ENCODE data around the gene IGF1R. TPM values are rescaled to one million over a fixed set of nuclear protein-coding genes. Genes with fewer than 3 reads are reported as not detected.

Gene IGF1R
- total RNA-seq, 1 experiment from 2014 or later: 16.3 TPM

DNA sequence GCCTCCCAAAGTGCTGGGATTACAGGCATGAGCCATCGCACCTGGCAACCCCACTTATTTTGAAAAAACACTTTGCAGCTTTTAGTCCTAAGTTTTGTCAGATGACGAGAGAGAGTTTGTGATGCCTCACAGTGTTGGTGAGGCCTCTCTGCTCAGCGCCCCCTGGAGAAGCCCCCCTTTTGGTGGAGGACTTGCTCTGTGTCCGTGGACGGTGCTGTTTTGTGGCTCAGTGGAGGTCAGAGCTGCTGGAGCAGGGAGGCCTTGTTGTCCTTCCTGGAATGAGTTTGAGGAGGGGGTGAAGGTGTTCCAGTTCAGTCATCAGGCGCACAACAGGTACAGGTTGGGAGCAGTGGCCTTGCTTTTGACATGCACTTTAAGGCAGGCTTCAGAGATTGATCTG is 301.3 kb downstream of the IGF1R start:
- TF ChIP-seq YY1 (IDR thresholded peaks at IDR 0.05; ENCODE audit: extremely low read depth, insufficient replicate concordance, low read depth, low read length) (no peak), ZFX (IDR thresholded peaks at IDR 0.05) (no peak), JUND (IDR thresholded peaks at IDR 0.05) (no peak), TCF7L2 (IDR thresholded peaks at IDR 0.05; ENCODE audit: borderline replicate concordance, extremely low read depth, insufficient read depth, insufficient read length) (no peak), POLR2AphosphoS5 (IDR thresholded peaks at IDR 0.05; ENCODE audit: low read depth, low read length) (no peak), CBX3 (IDR thresholded peaks at IDR 0.05; ENCODE audit: low read depth) (no peak), FOSL1 (IDR thresholded peaks at IDR 0.05; ENCODE audit: low read depth) (no peak), ZNF274 (IDR thresholded peaks at IDR 0.05; ENCODE audit: low read depth, low read length) (no peak), CEBPB (IDR thresholded peaks at IDR 0.05; ENCODE audit: low read depth) (no peak), SP1 (IDR thresholded peaks at IDR 0.05; ENCODE audit: low read depth) (no peak)
- TF ChIP-seq, protein P1, sequence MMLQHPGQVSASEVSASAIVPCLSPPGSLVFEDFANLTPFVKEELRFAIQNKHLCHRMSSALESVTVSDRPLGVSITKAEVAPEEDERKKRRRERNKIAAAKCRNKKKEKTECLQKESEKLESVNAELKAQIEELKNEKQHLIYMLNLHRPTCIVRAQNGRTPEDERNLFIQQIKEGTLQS (IDR thresholded peaks at IDR 0.05): no peak
- TF ChIP-seq, protein P2, sequence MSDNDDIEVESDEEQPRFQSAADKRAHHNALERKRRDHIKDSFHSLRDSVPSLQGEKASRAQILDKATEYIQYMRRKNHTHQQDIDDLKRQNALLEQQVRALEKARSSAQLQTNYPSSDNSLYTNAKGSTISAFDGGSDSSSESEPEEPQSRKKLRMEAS (IDR thresholded peaks at IDR 0.05): no peak
- Histone ChIP-seq H3K4me3 (replicated peaks in 1 of 2; ENCODE audit: low read depth in 1 of 2, low read length in 2 of 2) (no peak overlapping the region), H3K79me2 (ENCODE audit: insufficient read depth, low read length) (no peaks in the 10 kb centered on the region), H2AFZ (ENCODE audit: low read depth, low read length, poor library complexity, severe bottlenecking) (no peak overlapping the region), H3K9ac (ENCODE audit: low read length) (no peak overlapping the region), H3K27ac (ENCODE audit: low read depth, low read length) (no peak overlapping the region), H3K9me3 (ENCODE audit: control insufficient read depth in 1 of 2, insufficient read depth in 1 of 2, low read depth in 1 of 2, low read length in 2 of 2) (no peaks in the 10 kb centered on the region), H3K9me2 (ENCODE audit: insufficient read depth) (no peaks in the 10 kb centered on the region), H3K36me3 (ENCODE audit: control insufficient read depth in 1 of 2, insufficient read depth in 2 of 2, low read length in 2 of 2) (no peaks in the 10 kb centered on the region), H3K27me3 (ENCODE audit: insufficient read depth, low read length) (no peaks in the 10 kb centered on the region), H4K20me1 (ENCODE audit: insufficient read depth) (no peaks in the 10 kb centered on the region), H3K4me1 (ENCODE audit: control insufficient read depth in 1 of 2, insufficient read depth in 2 of 2, low read length in 2 of 2) (no peaks in the 10 kb centered on the region), H3K4me2 (ENCODE audit: low read length) (no peak overlapping the region)
- intact Hi-C loops (cut with micrococcal nuclease): no loop called here
- no peak for DNase-seq (ENCODE audit: low read depth, low spot score)
- no peak for ATAC-seq
- BruUV-seq (replicated peaks): no TSS peak
- ChIA-PET RAD21 (ENCODE audit: low non-redundant PET in 1 of 2, low total read pairs in 2 of 2, uncharacterized antibody in 2 of 2, unreplicated experiment in 2 of 2) (no interaction called here), POLR2A (no interaction called here), CTCF (no interaction called here)

DNA sequence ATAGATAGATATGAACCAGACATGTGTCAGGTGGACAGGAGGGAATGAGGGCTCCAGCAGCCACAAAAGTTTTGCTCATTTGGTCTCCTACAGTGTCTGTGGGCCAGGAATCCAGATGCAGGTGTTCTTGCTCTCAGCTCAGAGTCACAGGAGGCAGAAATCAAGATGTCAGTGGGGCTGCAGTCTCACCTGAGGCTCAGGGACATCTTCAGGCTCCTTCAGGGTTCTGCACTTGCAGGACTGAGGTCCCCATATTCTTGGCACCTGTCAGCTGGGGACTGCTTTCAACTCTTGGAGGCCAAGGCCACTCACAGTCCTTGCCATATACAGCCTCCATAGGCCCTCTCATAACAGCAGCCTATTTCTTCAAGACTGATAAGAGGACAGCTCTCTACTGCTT is 301.9 kb downstream of the IGF1R start:
- TF ChIP-seq ELF1 (IDR thresholded peaks at IDR 0.05; ENCODE audit: borderline replicate concordance, low read depth) (no peak), JUND (IDR thresholded peaks at IDR 0.05) (no peak), FOSL1 (IDR thresholded peaks at IDR 0.05; ENCODE audit: low read depth) (no peak), EGR1 (IDR thresholded peaks at IDR 0.05; ENCODE audit: low read depth) (no peak), YY1 (IDR thresholded peaks at IDR 0.05; ENCODE audit: extremely low read depth, insufficient replicate concordance, low read depth, low read length) (no peak)
- TF ChIP-seq, protein P1 (IDR thresholded peaks at IDR 0.05): no peak
- TF ChIP-seq, protein P3, sequence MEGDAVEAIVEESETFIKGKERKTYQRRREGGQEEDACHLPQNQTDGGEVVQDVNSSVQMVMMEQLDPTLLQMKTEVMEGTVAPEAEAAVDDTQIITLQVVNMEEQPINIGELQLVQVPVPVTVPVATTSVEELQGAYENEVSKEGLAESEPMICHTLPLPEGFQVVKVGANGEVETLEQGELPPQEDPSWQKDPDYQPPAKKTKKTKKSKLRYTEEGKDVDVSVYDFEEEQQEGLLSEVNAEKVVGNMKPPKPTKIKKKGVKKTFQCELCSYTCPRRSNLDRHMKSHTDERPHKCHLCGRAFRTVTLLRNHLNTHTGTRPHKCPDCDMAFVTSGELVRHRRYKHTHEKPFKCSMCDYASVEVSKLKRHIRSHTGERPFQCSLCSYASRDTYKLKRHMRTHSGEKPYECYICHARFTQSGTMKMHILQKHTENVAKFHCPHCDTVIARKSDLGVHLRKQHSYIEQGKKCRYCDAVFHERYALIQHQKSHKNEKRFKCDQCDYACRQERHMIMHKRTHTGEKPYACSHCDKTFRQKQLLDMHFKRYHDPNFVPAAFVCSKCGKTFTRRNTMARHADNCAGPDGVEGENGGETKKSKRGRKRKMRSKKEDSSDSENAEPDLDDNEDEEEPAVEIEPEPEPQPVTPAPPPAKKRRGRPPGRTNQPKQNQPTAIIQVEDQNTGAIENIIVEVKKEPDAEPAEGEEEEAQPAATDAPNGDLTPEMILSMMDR (IDR thresholded peaks at IDR 0.05 in 2 of 3, conservative IDR thresholded peaks at IDR 0.05 in 1 of 3; ENCODE audit: borderline replicate concordance in 1 of 3, insufficient read depth in 1 of 3, low read depth in 2 of 3, low read length in 2 of 3): no peak
- TF ChIP-seq, protein P4, sequence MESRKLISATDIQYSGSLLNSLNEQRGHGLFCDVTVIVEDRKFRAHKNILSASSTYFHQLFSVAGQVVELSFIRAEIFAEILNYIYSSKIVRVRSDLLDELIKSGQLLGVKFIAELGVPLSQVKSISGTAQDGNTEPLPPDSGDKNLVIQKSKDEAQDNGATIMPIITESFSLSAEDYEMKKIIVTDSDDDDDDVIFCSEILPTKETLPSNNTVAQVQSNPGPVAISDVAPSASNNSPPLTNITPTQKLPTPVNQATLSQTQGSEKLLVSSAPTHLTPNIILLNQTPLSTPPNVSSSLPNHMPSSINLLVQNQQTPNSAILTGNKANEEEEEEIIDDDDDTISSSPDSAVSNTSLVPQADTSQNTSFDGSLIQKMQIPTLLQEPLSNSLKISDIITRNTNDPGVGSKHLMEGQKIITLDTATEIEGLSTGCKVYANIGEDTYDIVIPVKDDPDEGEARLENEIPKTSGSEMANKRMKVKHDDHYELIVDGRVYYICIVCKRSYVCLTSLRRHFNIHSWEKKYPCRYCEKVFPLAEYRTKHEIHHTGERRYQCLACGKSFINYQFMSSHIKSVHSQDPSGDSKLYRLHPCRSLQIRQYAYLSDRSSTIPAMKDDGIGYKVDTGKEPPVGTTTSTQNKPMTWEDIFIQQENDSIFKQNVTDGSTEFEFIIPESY (IDR thresholded peaks at IDR 0.05; ENCODE audit: extremely low read depth, insufficient replicate concordance, low read length): no peak
- no peak overlapping the region for H3K27ac ChIP-seq (ENCODE audit: low read depth, low read length)
- H3K9me2 ChIP-seq (ENCODE audit: insufficient read depth): no peaks in the 10 kb centered on the region
- ChIA-PET CTCF (no interaction called here), RAD21 (ENCODE audit: low non-redundant PET in 1 of 2, low total read pairs in 2 of 2, uncharacterized antibody in 2 of 2, unreplicated experiment in 2 of 2) (no interaction called here), POLR2A (no interaction called here)
- H3K9ac ChIP-seq (ENCODE audit: low read length): no peak overlapping the region
- ATAC-seq: no peak
- no peaks in the 10 kb centered on the region for H4K20me1 ChIP-seq (ENCODE audit: insufficient read depth)
- no peaks in the 10 kb centered on the region for H3K4me1 ChIP-seq (ENCODE audit: control insufficient read depth in 1 of 2, insufficient read depth in 2 of 2, low read length in 2 of 2)
- H3K36me3 ChIP-seq (ENCODE audit: control insufficient read depth in 1 of 2, insufficient read depth in 2 of 2, low read length in 2 of 2): no peaks in the 10 kb centered on the region
- no peaks in the 10 kb centered on the region for H3K79me2 ChIP-seq (ENCODE audit: insufficient read depth, low read length)
- H3K27me3 ChIP-seq (ENCODE audit: insufficient read depth, low read length): no peaks in the 10 kb centered on the region
- H3K4me3 ChIP-seq (replicated peaks in 1 of 2; ENCODE audit: low read depth in 1 of 2, low read length in 2 of 2): no peak overlapping the region
- intact Hi-C loops (cut with micrococcal nuclease): no loop called here
- no peak overlapping the region for H2AFZ ChIP-seq (ENCODE audit: low read depth, low read length, poor library complexity, severe bottlenecking)
- no peak overlapping the region for H3K4me2 ChIP-seq (ENCODE audit: low read length)
- BruUV-seq (replicated peaks): no TSS peak
- DNase-seq (ENCODE audit: low read depth, low spot score): no peak
- no peaks in the 10 kb centered on the region for H3K9me3 ChIP-seq (ENCODE audit: control insufficient read depth in 1 of 2, insufficient read depth in 1 of 2, low read depth in 1 of 2, low read length in 2 of 2)
